Renal pelvis (tissue), 4 donors: Measurements from ENCODE around the gene DNAJB4. TPM values are rescaled to one million over a fixed set of nuclear protein-coding genes. Genes with fewer than 3 reads are reported as not detected.

Experiments used
- DNase-seq: peaks from one replicate; pipeline ENCODE4 v3.0.0-alpha.2; 2013
- polyA plus RNA-seq, 3 donors: library from polyadenylated mRNA; unstranded; fragments of 120-200 nt; gene quantifications; one replicate each; pipeline ENCODE4 v1.2.1, GENCODE V29; 2013; ENCODE audit not compliant: insufficient read length in 3 of 3

Gene DNAJB4
- polyA plus RNA-seq, 3 donors: 28.6 to 38.1 (median 35.5) TPM

DNA sequence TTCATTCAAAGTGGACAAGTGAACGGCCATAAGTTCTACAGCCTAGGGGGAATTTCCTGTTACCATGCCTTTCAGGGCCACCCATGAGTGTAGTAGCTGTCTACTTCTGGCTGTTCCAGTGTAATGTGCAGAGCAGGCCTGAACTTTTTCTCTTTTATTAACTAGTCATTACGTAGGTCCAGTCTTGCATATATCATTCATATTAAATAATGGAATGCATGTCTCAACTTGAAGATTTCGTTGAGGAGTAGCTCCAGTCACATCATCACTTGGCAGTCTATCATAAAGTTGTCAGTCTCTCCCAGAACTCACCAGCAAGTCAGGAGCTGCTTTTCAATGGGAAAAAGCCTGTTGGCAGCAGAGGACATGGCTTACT, 29.0 kb downstream of the DNAJB4 start:
- DNase-seq: no peak

DNA sequence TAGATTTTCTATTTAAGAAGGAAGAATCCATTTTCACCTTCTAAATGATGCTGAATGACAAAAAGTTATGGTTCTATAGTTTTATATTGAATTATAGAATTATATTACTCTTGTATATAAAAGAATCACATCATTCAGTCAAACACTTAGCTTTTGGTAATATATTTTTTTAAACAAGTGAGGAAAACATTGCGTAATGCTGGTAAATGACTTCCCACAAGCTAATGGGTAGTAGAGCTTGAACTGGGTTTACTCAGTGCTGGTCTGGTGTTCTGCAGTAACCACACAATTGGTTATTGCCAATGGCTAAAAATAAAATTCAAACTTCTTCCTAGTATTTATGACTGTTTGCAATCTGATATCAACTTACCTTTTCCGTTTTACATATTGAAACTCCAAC, 30.4 kb downstream of the DNAJB4 start:
- DNase-seq: no peak

DNA sequence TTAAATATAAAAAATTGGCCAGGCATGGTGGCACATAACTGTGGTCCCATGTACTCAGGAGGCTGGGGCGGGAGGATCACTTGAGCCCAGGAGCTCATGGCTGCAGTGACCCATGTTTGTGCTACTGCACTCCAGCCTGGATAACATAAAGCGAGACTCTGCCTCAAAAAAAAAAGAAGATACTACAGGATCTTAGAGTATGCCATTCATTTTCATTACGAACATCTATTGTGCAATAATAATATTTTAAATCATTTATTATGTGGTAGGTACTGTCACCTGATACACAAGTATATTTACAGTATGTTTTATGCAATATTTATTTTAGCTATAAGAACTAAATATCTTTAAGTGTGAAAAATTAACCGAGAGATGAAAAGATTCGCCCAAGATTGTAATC, 31.7 kb downstream of the DNAJB4 start:
- DNase-seq: no peak

DNA sequence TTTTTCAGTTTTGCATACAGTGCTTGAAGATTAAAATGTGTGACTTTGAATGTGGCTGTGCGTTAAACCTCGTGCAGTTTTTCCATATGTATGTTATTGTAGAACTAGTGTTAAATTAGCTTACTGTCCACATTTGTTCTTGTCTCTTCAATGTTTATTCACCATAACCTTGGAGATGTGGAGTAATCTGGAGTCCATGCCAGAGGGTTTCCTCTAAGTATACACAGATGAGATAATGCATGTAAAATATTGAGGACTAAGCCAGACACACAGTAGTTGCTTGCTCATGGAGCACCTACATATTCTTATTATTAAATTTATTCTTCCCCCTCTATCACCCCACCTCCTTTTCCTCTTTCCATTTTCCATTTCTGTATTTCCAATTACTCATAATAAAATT, 33.3 kb downstream of the DNAJB4 start:
- no peak for DNase-seq

DNA sequence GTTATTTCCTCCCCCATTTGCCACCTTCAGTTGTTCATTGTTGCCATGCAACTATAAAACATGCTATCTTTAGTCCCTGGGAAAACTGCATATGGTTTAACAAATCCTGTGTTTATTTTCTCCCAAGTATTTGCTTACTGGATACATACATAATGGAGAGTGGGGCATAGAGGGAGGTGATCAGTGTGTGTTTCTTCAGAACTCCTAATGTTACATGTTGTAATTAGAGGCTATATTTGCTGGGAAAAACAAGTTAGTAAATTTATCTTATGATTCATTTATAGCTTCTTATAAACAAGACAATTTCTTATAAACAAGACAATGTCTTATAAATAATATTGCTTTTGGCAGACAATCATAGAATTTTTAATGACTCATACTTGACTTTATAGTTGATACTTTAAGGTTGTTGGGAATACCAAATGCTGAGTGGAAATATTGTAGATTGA, 33.8 kb downstream of the DNAJB4 start:
- no peak for DNase-seq

DNA sequence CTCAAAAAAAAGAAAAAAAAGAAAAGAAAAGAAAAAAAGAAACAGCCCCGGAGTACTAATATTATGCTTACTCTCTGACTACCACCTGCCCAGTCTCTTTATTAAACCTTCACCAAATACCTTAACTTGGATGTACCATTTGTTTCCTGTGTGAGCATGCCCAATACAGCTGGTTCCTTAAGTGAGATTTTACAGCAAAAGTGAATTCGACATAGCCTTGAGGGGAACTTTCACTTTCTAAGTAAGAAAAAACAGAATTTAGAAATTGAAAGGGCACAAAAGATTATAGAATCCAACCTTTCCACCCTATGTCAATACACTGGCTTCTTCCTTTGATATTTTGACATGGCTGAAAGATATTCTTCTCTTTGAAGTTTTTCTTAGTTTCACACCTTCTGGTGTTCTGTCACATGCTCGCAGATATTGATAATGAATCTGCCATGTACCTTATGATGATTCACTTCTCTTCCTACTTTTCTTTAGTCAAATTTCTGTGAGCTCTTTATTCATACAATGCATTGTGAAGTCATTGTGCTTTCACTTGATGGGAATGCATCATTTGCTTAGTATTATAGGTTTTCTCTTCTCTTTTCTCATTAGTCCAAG, 35.8 kb downstream of the DNAJB4 start:
- no peak for DNase-seq

DNA sequence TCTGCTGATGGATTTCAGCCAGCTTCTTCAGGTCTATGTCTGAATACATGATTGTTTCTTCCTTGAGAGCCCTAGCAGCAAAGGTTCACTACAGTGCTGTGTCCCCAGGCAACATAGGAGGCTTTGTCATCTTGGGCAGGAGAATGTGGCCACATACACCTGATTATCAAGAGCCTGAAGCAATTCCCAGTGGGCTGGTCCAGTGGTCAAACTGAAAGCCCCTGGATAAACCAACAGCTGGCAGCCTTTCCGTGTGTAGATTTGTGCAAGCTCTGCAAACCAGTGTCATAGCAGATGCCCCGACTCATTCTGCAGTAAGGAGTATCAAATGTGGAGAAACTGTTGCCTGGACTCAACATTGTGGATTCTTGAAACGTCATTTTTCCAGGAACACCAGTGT, 38.7 kb downstream of the DNAJB4 start:
- no peak for DNase-seq

DNA sequence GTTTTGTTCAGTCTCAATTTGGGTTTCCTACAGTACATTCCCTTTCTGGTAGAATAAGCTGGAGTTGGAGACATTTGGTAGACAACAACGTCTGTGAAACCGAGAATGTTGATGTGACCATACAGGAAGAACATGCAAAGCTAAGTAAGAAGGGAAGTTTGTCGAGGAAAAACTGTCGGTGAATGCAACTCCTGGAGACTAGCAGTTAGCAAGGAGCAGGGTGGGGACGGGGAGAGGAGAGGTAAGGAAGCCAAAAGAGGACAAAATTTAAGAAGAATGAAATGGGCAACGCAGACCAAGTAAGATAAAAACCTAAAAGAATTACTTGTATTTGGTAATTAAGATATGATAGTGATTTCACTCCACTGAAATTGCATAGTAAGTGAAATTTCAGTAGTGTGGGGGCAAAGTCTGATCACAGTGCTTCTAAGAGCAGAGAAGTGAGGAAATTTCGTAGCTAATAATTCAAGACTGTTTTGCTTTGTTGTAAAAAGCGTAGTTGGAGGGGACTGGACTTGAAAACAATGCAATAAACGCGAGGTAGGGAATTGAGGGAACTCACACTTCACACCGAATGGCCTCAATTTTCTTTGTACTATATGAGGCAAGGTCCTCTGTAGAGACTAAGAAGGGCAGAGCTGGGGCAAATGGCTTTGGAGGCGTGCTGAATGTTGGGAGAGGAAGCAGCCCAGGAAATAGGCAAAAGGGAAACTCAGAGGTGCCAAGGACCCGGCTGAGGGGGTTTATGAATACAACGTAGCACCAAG, 40.2 kb downstream of the DNAJB4 start:
- no peak for DNase-seq

DNA sequence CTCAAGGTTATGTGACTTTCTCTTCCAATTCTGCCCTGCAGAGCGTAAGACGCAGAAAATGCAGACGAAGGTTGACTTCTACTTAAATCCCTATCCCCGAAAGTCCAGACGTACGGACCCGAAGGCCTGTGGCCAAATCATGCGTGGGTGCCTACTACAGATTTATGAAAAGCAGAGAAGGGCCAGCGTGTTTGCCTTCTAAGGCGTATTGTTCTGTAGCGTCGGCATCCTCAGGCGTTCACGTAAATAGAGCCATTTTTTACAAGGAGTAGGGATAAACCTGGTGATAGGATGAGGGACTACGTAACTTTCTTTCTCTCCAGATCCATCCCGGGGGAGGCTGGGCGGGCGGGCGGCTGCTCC, 40.8 kb downstream of the DNAJB4 start:
- no peak for DNase-seq

DNA sequence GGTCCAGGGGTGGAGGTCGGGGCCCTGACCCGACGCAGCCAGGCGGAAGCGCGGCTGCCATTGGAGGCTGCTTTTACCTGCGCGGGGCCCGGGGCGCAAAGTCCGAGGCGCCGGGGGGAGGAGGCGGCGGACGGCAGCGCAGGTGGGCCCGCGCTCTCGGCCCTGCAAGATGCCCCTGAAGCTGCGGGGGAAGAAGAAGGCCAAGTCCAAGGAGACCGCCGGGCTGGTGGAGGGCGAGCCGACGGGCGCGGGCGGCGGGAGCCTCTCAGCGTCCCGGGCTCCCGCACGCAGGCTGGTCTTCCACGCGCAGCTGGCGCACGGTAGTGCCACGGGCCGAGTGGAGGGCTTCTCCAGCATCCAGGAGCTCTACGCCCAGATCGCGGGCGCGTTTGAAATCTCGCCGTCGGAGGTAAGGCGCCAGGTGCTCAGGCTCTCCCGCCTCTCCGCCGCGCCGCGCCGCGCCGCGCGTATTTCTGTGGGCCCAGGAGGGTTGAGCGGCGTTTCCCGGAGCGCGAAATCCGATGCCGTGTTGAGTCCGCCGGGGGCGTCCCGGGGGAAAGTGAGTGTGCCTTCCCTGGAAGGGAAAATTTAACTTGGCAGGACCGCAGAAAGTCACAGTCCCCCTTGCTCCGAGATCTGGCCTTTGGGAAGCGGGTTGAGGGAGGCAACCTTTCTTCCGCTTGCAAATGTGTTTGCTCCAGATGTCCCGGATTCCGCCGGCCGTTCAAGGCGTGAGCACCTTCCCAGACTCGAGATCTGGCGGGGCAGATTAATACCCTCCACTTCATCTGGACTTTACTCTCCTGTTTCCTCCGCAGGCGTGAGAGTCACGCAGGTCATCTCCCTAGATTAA, 41.4 kb downstream of the DNAJB4 start, which contains the start of gene GIPC2:
GIPC2 (plus strand) TSS at position 41 of the 853 bp plus-strand sequence; CDS start at position 170, 129 bp downstream.
- peak; percentile 52 for DNase-seq

DNA sequence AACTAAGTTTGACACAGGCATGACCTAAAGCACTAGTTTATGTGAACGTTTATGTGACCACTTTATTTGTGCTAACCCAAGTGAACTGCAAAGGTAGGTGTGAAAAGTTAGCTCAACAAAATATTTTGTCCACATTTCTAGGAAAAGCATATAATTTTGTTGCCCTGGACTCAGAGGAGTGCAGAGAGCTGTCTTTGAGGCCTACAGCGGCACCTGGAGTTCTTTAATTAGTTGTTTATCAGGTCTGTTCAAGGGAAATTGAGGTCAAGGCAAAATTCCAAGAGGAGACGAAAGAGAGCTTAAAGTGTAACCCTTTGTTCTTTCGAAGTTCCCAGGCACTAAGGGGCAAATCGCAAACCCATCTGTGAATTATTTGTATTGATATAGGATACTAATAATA, 42.4 kb downstream of the DNAJB4 start:
- DNase-seq: no peak

DNA sequence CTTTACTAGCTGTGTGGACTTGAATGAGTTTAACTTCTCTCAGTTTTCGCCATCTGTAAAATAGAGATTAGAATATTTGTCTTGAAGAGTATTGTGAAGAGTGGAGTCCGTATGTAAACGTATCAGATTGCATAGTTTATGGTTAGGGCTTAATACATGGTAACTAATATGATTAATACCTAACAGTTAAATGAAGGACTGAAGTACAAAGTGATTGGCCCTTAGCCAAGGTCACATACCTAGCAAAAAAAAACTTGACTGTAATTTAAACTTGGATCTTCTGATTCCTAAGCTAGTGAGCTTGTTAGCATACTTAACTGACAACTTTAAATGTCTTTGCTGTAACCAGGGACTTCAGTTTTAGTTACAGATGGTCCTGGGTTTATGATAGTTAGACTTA, 42.9 kb downstream of the DNAJB4 start:
- DNase-seq: peak; percentile 35

DNA sequence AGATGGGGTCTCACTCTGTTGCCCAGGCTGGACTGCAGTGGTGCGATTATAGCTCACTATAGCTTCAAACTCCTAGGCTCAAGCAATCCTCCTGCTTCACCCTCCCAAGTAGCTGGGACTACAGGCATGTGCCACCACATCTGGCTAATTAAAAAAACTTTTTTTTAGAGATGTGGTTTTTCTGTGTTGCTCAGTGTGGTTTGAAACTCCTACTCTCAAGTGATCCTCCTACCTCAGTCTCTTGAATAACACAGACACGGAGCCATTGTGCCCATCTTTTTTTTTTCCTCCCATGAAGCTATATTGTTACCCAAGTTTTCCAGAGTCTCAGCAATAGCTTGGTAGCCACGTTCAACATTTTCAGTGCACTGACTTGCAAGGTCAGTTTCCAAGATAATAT, 43.7 kb downstream of the DNAJB4 start:
- no peak for DNase-seq

DNA sequence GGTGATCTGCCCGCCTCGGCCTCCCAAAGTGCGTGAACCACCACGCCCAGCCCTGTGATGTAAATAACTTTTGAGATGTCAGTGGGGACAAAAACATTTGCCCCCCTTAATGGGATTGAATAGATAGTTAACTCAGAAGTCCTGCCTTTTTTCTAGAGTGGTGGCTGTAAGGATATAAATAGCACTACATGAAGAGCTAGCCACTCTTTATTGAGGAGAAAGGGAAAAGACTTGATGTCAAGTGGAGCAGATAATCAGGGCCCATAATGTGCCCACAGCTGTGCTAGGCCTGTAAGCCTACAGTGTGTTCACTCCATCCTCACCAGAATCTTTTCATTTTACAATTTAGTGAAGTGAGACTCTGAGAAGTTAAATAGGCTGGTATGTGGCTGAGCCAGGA, 44.7 kb downstream of the DNAJB4 start:
- no peak for DNase-seq

DNA sequence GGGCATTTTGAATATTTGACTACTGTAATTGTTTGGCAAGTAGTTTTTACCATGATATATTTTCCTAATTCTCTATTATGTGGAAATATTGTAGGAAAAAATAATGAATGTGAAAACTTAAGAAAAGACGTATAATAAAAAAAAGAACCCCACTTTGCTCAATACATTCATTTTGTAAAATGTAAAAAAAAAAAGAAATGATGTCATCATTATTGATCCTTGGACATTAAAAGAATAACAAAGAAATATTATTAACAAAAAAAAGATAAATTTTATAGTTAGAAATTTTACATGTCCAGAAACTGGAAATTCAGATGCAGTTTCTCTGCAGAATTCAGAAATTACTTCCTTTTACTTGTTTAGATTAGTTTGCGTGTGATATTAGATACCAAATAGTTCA, 46.3 kb downstream of the DNAJB4 start:
- no peak for DNase-seq

DNA sequence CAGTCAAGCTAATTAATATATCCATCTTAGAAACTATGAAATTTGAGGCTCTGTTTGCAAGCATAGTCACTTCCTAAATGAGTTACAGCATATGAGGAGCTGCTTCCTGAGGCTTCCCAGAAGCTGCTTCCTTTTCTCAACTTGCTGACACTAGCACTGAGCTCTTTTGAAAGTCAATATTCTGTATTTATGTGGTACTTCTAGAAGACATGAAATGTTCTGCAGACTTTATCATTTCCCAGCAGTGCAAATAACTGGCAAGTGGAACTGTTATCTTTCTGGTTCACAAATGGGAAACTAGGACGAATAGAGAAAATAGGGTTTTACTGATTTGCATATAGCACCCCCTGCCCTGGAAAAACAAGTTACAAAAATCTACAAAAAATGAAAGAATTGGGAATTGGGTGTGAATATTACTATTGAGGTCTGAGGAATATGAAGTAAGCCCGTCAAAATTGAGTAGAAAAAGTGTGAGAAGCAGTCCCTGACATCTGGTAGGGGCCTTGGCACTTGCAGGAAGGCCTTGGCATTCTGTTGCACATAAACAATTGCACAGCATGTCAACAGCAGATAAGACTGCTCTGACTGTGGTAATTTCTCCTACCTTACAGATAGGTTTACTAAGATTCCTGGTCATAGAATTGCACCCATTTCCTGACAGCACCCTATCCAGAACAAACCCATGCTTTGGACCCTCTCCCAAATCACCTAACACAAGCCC, 48.1 kb downstream of the DNAJB4 start:
- DNase-seq: no peak

DNA sequence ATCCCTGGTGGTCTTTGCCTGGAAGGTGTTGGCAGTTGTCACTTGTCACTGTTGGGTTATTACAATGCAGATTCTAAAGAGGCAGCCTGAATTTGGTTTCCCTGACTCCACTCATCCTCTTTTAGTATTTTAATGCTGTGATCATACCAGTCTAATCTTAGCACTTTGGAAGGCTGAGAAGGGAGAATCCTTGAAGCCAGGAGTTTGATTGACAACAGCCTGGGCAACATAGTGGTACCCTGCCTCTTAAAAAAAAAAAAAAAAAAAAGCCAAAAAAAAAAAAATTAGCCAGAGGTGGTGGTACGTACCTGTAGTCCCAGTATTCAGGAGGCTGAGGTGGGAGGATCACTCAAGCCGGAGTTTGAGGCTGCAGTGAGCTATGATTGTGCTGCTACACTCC, 48.8 kb downstream of the DNAJB4 start:
- no peak for DNase-seq

DNA sequence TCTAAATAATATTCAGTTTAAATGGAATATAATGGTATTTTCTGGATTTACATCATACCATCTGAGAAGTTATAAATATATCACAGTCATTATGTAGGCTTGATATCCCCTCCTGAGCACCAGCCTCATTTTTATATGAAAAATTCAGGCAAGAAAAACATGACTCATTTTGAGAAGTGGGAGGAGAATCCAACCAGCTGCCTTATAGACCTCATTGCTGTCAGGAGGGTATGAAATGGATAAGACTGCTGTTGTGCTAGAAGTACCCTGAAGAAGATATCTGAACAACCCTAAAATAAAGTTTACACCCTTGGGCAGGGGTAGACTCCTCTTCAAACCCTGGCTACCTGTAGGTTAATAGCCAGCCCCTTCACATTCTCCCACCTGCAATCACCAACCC, 49.8 kb downstream of the DNAJB4 start:
- DNase-seq: no peak

DNA sequence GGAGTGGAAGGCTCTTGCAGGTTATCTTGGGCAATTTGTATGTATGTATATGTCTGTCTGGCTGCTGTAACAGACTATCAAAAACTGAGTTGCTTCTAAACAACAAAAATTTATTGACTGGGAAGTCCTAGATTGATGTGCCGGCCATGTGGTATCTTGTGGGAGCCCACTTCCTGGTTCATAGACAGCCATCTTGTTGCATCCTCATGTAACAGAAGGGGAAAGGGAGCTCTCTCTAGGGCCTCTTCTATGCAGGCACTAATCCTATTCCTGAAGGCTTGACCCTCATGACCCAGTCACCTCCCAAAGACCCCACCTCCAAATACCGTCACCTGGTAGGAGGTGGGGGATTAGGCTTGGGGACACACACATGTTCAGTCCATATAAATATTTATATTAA, 50.2 kb downstream of the DNAJB4 start:
- no peak for DNase-seq

DNA sequence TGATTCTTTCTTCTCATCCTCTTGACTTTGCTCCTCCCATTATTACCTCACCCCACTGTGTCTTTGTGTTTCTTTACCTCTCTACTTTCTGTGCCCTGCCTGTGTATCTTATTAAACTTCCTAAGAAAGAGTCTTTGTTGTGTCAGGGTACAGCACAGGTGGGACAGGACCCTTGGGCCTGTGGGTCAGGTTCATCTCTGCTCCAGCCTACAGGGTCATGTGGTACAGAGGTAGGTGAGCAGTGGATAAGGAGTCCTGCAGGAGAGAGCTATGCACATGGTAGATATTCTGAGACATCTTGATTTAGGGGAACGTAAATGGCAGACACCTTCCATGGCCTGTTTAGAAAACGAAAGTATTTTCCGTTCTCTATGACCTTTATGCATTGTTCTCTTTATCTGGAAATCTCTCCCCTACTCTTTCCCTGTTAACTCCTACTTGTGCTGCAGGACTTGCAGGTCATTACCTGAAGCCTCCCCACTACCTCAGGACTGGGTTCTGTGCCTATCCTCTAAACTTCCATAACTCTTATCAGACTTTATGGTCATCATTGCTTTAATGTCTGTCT, 50.9 kb downstream of the DNAJB4 start:
- DNase-seq: no peak

DNA sequence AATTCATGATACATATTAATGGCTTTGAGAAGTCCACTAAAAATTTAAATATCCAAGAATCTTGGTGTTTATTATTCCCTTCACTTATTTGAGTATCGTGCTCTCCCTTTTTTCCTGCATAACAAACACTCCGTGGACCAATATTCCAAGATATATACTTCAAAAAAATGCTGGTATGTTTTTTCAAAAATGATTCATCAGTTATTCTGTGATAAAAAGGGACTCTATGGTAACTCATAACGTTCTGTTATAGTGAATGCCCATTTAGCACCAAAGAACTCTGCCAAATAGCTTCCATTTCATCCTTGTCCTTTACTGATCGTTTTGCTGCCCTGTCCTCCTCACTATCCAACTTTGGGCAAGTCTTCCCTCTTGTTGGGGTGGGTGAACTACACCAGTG, 53.9 kb downstream of the DNAJB4 start:
- DNase-seq: no peak
